B cell (primary cell): ENCODE measurements around the gene RAPGEF5. TPM values are rescaled to one million over a fixed set of nuclear protein-coding genes. Genes with fewer than 3 reads are reported as not detected.

Source experiments
- ATAC-seq: fragments of 200-7000 bp; cut with Tn5 transposase; one replicate; pipeline ENCODE4 v1.10.0; 2021; ENCODE audit warnings: low read depth, mild to moderate bottlenecking, moderate number of reproducible peaks, moderate library complexity
- CTCF ChIA-PET: fragments of 350-600 bp; sonication (Branson Sonifier 250); formaldehyde crosslinking; loops from one replicate; lab custom pipeline; 2021; ENCODE audit warnings: antibody characterized with exemption, inconsistent platforms; lab: Charles Lee
- POLR2A ChIA-PET: fragments of 350-600 bp; sonication (Branson Sonifier 250); formaldehyde crosslinking; loops from one replicate; lab custom pipeline; 2021; ENCODE audit warnings: antibody characterized with exemption; lab: Charles Lee
- DNase-seq: peaks from one replicate; pipeline ENCODE4 v3.0.0; 2013
- H2AFZ ChIP-seq: 2 replicates; pipeline ENCODE4 v1.6.1; 2012; ENCODE audit warnings: mild to moderate bottlenecking, low read depth, low read length; ENCODE audit not compliant: insufficient read depth, poor library complexity, severe bottlenecking
- H3K27ac ChIP-seq, 2 donors: 1 replicate in 1 of 2; 2 replicates in 1 of 2; pipeline ENCODE4 v1.5.1; 2012 to 2013; ENCODE audit warnings: low read length in 2 of 2, mild to moderate bottlenecking in 2 of 2, moderate library complexity in 1 of 2
- H3K27me3 ChIP-seq, 4 experiments: fragments of 200-600 bp in 1 of 4; sonication (generic) in 1 of 4; replicated peaks in 1 of 4; 1 replicate in 2 of 4; 2 replicates in 2 of 4; pipeline versions ENCODE4 v1.6.1 to v1.7.0; 2013 to 2016; ENCODE audit warnings: low read length in 3 of 4, mild to moderate bottlenecking in 2 of 4, mixed read lengths in 1 of 4, moderate library complexity in 1 of 4; ENCODE audit not compliant: insufficient read depth in 4 of 4, control insufficient read depth in 3 of 4; ENCODE audit errors: control extremely low read depth in 1 of 4
- H3K36me3 ChIP-seq, 2 experiments: replicated peaks in 1 of 2; 1 replicate in 1 of 2; 2 replicates in 1 of 2; pipeline versions ENCODE4 v1.6.1 to v1.7.1; 2013; ENCODE audit warnings: low read length in 1 of 2; ENCODE audit not compliant: insufficient read depth in 2 of 2, control insufficient read depth in 1 of 2; ENCODE audit errors: control extremely low read depth in 1 of 2, extremely low read depth in 1 of 2
- H3K4me1 ChIP-seq, 2 donors: fragments of 200-600 bp in 1 of 2; sonication (generic) in 1 of 2; 1 replicate in 1 of 2; 2 replicates in 1 of 2; pipeline versions ENCODE4 v1.5.1 to v1.6.1; 2013 to 2017; ENCODE audit warnings: low read length in 2 of 2; ENCODE audit not compliant: control insufficient read depth in 2 of 2, insufficient read depth in 2 of 2
- H3K4me2 ChIP-seq: replicated peaks from 2 replicates; pipeline ENCODE3; 2012; ENCODE audit warnings: mild to moderate bottlenecking, low read depth, low read length; ENCODE audit not compliant: poor library complexity, severe bottlenecking
- H3K4me3 ChIP-seq, 5 experiments: fragments of 200-600 bp in 1 of 5; sonication (generic) in 1 of 5; 1 replicate in 3 of 5; 2 replicates in 2 of 5; pipeline versions ENCODE4 v1.5.1 to v1.7.0; 2011 to 2016; ENCODE audit warnings: low read length in 4 of 5, mild to moderate bottlenecking in 4 of 5, low read depth in 2 of 5, control low read depth in 1 of 5, moderate library complexity in 1 of 5; ENCODE audit not compliant: insufficient read depth in 1 of 5; ENCODE audit errors: control extremely low read depth in 1 of 5, extremely low read depth in 1 of 5
- H3K79me2 ChIP-seq: fragments of 200-600 bp; sonication (generic); one replicate; pipeline ENCODE4 v1.6.0; 2016; ENCODE audit warnings: low read length; ENCODE audit not compliant: control insufficient read depth, insufficient read depth
- H3K9ac ChIP-seq: fragments of 200-600 bp; sonication (generic); 2 replicates; pipeline ENCODE4 v1.6.1; 2017; ENCODE audit warnings: mild to moderate bottlenecking, low read length, moderate library complexity
- H3K9me3 ChIP-seq, 3 donors: one replicate each; pipeline versions ENCODE4 v1.6.1 to v1.7.1; 2013; ENCODE audit warnings: low read length in 2 of 3; ENCODE audit not compliant: control insufficient read depth in 2 of 3, insufficient read depth in 1 of 3; ENCODE audit errors: control extremely low read depth in 1 of 3
- H4K20me1 ChIP-seq: 2 replicates; pipeline ENCODE4 v1.6.0; 2012; ENCODE audit warnings: mild to moderate bottlenecking, low read length; ENCODE audit not compliant: insufficient read depth, control insufficient read depth, poor library complexity, severe bottlenecking
- H3K27ac Mint-ChIP-seq: one replicate; pipeline ENCODE4 v1.8.0; 2021; ENCODE audit warnings: mixed read lengths
- H3K27me3 Mint-ChIP-seq: one replicate; pipeline ENCODE4 v1.8.0; 2021; ENCODE audit warnings: mixed read lengths
- H3K4me1 Mint-ChIP-seq: one replicate; pipeline ENCODE4 v1.8.0; 2021; ENCODE audit warnings: mixed read lengths
- H3K4me3 Mint-ChIP-seq: one replicate; pipeline ENCODE4 v1.8.0; 2021; ENCODE audit warnings: mixed read lengths
- H3K9me3 Mint-ChIP-seq: one replicate; pipeline ENCODE4 v1.8.0; 2022; ENCODE audit warnings: mixed read lengths; ENCODE audit not compliant: insufficient read depth
- CTCF ChIP-seq: fragments of 200-600 bp; IDR thresholded peaks from one replicate; pipeline ENCODE4 v1.8.0; 2022; ENCODE audit warnings: antibody characterized with exemption, mild to moderate bottlenecking
- EZH2 ChIP-seq: IDR thresholded peaks from 2 replicates; pipeline ENCODE4 v1.6.1; 2012; ENCODE audit warnings: borderline replicate concordance, low read depth, mild to moderate bottlenecking, moderate library complexity, low read length; ENCODE audit not compliant: insufficient read depth, poor library complexity, severe bottlenecking
- WGBS: methylation state at CpG from one replicate; pipeline ENCODE4 v1.1.5; 2013; ENCODE audit warnings: missing lambda C conversion rate; ENCODE audit not compliant: insufficient coverage; 5-methylcytosine and 5-hydroxymethylcytosine counted together
- intact Hi-C: fragments of 100-400 bp; cut with micrococcal nuclease; formaldehyde crosslinking; loops from one replicate; pipeline ENCODE4 v1.10.0; 2022
- polyA plus RNA-seq: library from polyadenylated mRNA; depleted of rRNA; stranded (reverse); fragments of >200 nt; gene quantifications from 2 replicates; pipeline ENCODE4 v1.2.3, GENCODE V29; 2012
- total RNA-seq, 2 donors: library from RNA; stranded (reverse); fragments of 120-200 nt in 1 of 2; gene quantifications; 1 replicate in 1 of 2; 2 replicates in 1 of 2; pipeline versions ENCODE4 v1.2.3 to v1.2.4, GENCODE V29; 2013 to 2022

RAPGEF5 gene
- total and polyA plus RNA-seq, 2 donors (not counting 1 experiment from before 2014, with no cell fraction given): 1.5 to 37.6 TPM

- Histone ChIP-seq H3K9ac (no peak overlapping the region), H4K20me1 (no peaks in the 10 kb centered on the region), H3K36me3 (no peaks in the 10 kb centered on the region), H3K27me3 (no peaks in the 10 kb centered on the region), H2AFZ (no peak overlapping the region), H3K79me2 (no peaks in the 10 kb centered on the region), H3K4me1 (no peaks in the 10 kb centered on the region), H3K4me3 (no peak overlapping the region), H3K4me2 (no peak overlapping the region), H3K9me3 (no peaks in the 10 kb centered on the region), H3K27ac (no peak overlapping the region)
- DNase-seq (no peak), ATAC-seq (no peak)
- Mint-ChIP-seq H3K27ac (no peak overlapping the region), H3K27me3 (peaks cover 3% of the 10 kb centered on the region), H3K4me1 (peaks cover 1% of the 10 kb centered on the region), H3K9me3 (no peaks in the 10 kb centered on the region), H3K4me3 (no peak overlapping the region)
- CTCF ChIA-PET: interaction anchor here (0.8 kb wide), 1 partner anchor 47 kb away, joined by 3 read pairs; no protein-coding TSS in a partner anchor
- 80% methylated on average over 1 of the region's 3 CpGs for WGBS
- no peak for TF ChIP-seq EZH2
- no peak for TF ChIP-seq CTCF
- POLR2A ChIA-PET: no interaction called here
- intact Hi-C loops: no loop called here
Measured at GRCh38 chr7:22373388-22373787, 16.4 kb upstream of the RAPGEF5 start.

GRCh38 chr7:22372863-22373262 is 15.9 kb upstream of the RAPGEF5 start:
- no peaks in the 10 kb centered on the region for H4K20me1 ChIP-seq
- H3K27me3 ChIP-seq: no peaks in the 10 kb centered on the region
- H3K9ac ChIP-seq: no peak overlapping the region
- intact Hi-C loops: no loop called here
- H3K36me3 ChIP-seq: no peaks in the 10 kb centered on the region
- H3K27ac ChIP-seq: no peak overlapping the region
- DNase-seq: no peak
- TF ChIP-seq EZH2 (no peak), CTCF (no peak)
- POLR2A ChIA-PET: no interaction called here
- H3K4me3 Mint-ChIP-seq: no peak overlapping the region
- no peak for ATAC-seq
- 86% methylated on average over 3 of the region's 6 CpGs for WGBS
- no peaks in the 10 kb centered on the region for H3K4me1 ChIP-seq
- no peak overlapping the region for H3K27ac Mint-ChIP-seq
- no peak overlapping the region for H2AFZ ChIP-seq
- no peaks in the 10 kb centered on the region for H3K9me3 Mint-ChIP-seq
- CTCF ChIA-PET: interaction anchor here (0.7 to 0.8 kb wide), 2 partner anchors 21 to 46 kb away, joined by 3 read pairs; no protein-coding TSS in a partner anchor
- H3K27me3 Mint-ChIP-seq: peaks cover 3% of the 10 kb centered on the region
- no peaks in the 10 kb centered on the region for H3K79me2 ChIP-seq
- H3K9me3 ChIP-seq: no peaks in the 10 kb centered on the region
- peaks cover 1% of the 10 kb centered on the region for H3K4me1 Mint-ChIP-seq
- no peak overlapping the region for H3K4me2 ChIP-seq
- H3K4me3 ChIP-seq: no peak overlapping the region
